Measurements from ENCODE around the gene CAPZA2.

DNA sequence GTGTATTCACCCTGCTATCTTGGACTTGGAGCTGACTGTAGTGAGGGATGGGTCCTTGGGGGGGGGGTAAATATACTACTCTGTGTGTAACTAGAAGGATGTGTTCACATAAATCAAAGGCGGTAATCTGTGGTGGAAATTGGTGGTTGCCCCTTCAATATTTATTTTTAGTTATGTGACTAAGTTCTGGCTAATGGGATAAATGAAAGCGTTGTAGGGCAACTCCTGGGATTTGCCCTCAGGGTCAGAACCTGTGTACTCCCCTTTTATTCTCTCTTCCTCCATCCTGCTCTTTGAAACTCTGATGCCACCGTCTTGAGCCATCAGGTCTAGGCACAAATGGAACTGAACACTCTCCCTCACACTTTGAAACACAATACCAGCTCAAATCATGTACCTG, 66.6 kb downstream of the CAPZA2 start:
- no peak for TF ChIP-seq ZNF70 (CRISPR knock-in tag; IDR thresholded peaks at IDR 0.05)
- TF ChIP-seq, protein P1, sequence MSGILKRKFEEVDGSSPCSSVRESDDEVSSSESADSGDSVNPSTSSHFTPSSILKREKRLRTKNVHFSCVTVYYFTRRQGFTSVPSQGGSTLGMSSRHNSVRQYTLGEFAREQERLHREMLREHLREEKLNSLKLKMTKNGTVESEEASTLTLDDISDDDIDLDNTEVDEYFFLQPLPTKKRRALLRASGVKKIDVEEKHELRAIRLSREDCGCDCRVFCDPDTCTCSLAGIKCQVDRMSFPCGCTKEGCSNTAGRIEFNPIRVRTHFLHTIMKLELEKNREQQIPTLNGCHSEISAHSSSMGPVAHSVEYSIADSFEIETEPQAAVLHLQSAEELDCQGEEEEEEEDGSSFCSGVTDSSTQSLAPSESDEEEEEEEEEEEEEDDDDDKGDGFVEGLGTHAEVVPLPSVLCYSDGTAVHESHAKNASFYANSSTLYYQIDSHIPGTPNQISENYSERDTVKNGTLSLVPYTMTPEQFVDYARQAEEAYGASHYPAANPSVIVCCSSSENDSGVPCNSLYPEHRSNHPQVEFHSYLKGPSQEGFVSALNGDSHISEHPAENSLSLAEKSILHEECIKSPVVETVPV (CRISPR knock-in tag; IDR thresholded peaks at IDR 0.05), result no peak
- TF ChIP-seq, protein P2, sequence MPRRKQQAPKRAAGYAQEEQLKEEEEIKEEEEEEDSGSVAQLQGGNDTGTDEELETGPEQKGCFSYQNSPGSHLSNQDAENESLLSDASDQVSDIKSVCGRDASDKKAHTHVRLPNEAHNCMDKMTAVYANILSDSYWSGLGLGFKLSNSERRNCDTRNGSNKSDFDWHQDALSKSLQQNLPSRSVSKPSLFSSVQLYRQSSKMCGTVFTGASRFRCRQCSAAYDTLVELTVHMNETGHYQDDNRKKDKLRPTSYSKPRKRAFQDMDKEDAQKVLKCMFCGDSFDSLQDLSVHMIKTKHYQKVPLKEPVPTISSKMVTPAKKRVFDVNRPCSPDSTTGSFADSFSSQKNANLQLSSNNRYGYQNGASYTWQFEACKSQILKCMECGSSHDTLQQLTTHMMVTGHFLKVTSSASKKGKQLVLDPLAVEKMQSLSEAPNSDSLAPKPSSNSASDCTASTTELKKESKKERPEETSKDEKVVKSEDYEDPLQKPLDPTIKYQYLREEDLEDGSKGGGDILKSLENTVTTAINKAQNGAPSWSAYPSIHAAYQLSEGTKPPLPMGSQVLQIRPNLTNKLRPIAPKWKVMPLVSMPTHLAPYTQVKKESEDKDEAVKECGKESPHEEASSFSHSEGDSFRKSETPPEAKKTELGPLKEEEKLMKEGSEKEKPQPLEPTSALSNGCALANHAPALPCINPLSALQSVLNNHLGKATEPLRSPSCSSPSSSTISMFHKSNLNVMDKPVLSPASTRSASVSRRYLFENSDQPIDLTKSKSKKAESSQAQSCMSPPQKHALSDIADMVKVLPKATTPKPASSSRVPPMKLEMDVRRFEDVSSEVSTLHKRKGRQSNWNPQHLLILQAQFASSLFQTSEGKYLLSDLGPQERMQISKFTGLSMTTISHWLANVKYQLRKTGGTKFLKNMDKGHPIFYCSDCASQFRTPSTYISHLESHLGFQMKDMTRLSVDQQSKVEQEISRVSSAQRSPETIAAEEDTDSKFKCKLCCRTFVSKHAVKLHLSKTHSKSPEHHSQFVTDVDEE (CRISPR knock-in tag; IDR thresholded peaks at IDR 0.05), result no peak
- TF ChIP-seq RARB (CRISPR knock-in tag; IDR thresholded peaks at IDR 0.05), result no peak
- no peak for TF ChIP-seq OSR1 (CRISPR knock-in tag; IDR thresholded peaks at IDR 0.05)
- no peak for TF ChIP-seq ZFP3 (CRISPR knock-in tag; IDR thresholded peaks at IDR 0.05)
- TF ChIP-seq ZNF8 (CRISPR knock-in tag; IDR thresholded peaks at IDR 0.05), result no peak
- no peak for TF ChIP-seq ARNTL (CRISPR knock-in tag; IDR thresholded peaks at IDR 0.05; ENCODE audit: borderline replicate concordance, low read depth)
- TF ChIP-seq GLIS3 (CRISPR knock-in tag; IDR thresholded peaks at IDR 0.05), result no peak

Data from SK-N-SH treated with all-trans-retinoic acid at 6 μM for 48 hours (cell line).